T-helper 2 cell (primary cell): ENCODE data around the gene CAMKK2.
"Not testable (repeated sequence)": the region's sequence is repeated elsewhere in the genome, so short reads cannot be mapped to it uniquely, and the experiment has no call there.

Source experiments
- DNase-seq, 5 experiments: peaks; one replicate each; pipeline versions ENCODE4 v3.0.0 to v3.0.0-alpha.2; 2012 to 2022

Gene CAMKK2

DNA sequence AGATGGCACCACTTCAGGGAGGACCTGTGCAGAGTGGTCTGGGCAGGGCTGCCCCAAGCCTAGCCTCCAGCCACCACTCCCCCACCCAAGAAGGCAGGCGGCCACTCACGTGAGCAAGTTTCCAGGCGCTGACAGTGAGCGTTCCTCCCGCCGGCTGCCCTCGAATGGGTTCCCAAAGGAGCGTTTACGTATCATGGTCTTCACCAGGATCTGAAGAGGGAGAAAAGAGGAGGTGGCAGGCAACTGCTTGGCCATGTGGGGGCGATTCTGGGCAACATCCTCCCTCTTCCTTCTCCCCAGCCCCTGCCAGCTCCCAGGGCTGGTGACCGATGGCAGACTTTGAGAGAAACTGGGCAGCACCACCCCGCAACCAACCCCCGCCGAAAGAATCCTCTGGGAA lies 51.5 kb downstream of the CAMKK2 start:
- no peak for DNase-seq

DNA sequence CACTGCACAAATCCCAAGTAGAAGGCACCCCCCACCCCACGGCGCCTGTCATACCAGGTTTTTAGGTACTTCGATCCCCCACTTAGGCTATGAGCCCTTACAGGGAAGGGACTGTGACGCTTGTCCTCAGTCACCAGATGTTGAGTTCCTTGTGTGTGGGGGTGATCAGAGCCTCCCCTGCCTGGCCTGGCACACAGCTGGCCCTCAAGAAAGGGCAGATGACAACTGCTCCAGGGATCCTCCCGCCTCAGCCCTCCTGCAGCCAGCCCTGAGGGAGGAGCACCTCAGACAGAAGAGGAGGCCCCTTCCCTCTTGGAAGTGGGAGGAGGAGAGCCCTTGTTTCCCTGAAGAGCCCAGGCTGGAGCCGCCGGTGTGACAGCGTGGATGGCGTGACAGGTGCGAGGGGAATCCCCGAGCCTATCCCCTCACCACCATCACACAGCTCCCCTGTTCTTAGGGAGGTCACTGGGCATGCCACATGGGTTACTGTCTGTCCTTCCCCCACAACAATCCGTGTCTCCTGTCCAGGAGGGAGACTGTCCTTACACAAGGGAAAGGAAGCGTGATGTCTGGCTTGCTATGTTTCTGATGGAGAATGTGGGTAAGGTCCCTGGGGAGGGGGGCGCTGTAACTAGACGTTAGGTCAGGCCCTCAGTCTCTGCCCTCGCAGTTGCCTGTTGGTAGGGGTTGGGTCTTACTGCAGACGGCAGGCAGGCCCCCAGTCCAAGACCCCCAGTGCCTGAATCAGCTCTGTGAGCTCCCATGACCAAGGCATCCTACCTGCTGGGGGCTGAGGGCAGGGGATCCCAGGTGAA lies 55.1 kb downstream of the CAMKK2 start:
- no peak for DNase-seq

DNA sequence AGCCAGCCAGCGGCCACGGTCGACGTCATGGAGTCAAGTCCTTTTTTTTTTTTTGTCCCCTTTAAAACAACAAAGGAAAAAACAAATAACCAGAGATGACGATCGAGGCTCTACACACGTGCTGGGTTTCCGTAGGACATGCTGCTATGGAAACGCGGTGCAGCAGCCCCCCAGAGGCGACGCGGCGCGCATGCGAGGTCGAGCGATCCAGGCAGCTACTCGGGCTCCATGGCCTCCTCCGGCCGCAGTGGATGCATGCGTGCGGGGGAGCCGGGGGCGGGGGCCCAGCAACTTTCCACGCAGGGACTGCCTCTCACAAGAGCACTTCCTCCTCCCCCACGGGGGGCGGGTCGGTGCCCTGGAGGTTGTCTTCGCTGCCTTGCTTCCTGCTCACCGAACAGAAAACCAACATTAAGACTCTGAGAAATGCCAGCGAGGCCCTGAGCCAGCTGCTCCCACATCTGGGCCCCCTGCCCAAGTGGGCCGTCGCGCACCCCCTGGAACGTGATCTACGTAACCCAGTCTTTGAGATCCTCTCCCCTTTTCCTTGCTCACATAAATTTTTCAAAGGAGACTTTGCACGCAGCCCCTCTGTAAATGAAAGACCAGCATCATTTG lies 55.9 kb downstream of the CAMKK2 start:
- DNase-seq = peak; percentile 72 to 98 (median 91)

DNA sequence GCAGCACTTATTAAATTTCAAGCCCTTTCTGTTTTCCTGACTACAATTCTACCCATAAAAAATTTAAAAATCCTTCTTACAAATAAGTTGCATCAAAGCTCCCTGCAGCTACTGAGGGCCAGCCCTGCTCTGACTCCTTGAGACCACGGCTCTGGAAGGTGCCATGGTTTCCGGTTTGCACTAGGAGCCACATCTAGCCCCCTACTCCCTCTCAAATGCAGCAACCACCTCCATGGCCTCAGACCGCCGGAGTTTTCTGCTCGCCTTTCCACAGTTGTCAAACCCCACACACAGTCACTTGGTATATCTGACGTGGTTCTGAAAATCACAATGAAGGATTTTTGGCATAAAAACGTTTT lies 56.5 kb downstream of the CAMKK2 start:
- DNase-seq = no peak

DNA sequence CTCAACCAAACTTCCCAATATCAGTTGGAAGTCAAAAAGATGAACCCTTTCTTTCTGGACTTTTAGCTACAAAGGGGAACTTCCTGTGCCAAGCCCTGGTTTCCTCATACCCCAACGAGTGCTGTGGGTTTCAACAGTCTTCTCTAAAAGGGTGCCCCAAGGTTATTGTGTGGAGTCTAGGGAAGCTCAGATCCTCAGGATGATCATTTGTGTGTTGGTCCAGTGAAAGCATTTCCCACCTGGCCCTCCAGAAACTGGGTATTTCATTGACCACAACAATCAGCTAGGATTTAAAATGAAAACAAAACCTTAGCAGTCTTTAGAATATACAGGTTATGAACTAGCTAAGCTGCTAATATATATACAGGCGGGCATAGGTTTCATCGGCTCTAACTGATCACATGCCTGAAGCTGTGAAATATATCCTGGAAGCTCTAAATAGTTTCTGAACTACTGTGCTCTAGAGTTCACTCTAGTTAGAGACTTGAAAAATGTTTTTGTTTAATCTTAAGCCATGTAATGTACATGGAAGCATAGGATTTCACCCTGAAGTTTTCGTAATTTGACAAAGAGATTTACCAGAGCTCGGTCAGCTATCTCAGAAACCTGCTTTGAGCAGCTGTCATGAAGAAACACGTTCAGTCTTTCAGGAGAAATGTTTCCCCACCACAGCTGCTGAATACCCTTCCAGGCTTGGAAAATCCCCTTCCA lies 57.0 kb downstream of the CAMKK2 start:
- DNase-seq = no peak

DNA sequence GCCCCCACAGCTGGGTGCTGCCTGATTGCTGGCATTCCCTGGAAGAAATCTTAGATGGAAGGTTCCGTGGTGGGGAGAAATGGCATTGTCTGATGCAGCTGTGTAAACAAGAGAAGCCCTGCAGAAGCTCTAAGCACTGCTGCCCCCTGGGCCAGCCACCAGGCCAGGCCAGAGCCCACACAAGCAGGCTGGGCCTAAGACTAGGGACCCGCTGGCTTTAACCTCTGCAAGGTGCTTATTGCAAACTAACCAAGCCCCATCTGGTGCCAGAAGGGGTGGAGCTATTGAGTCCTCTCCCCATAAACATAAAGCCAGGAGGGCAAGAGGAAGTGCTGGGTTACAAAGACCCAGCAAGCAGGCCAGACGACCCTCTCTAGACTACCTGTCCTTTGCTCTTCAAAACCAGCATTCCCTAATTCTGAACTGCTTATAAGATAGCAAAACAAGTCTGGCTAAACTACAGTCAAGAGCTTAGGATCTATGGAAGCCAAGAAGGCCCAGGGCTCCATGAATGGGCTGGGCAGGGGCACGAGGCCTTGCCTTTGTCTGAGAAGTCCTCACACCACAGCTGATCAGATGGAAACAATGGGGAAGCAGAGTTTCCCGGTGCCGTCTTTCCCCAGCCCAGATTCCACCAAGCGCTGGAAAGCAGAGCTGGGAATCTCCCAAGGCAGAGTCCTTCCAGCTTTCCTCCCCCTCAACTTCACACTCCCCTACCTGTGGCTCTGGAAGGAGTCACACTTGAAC lies 57.7 kb downstream of the CAMKK2 start:
- DNase-seq = peak in 1 of 5 experiments; percentile 25

DNA sequence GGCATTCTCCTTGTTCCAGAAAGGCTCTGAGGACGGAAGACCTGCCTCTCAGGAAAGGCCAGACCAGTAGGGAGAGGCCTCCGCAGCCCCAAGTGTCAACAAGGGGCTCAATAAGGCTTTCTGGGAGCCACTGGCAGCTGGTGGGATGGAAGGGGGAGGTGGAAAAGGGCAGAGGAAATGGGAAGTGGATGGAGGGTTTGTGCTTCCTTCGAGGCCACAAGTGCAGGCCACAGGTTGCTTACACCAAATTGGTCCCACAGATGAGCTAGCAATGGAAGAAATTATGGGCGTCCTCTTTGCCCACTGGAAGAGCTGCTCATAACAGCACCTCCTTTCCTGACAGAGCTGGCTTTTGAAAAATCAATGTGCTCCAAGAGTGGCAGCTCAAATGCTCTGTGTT lies 58.4 kb downstream of the CAMKK2 start:
- no peak for DNase-seq

DNA sequence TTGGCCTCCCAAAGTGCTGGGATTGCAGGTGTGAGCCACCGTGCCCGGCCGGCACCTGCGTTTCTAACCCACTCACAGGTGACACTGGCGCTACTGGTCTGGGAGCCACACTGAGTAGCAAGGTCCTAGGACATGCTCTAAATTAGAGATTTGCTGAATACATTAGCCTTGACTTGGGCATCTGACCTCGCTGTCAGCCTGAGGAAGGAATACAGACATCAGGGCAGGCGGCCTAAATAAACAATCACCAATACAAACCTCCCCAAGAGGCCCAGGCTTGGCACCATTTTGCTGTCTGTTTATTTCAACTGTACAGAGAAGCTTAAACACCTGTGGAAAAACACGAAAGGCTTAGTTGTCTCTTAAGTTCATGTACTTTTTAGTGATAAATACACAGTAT lies 59.1 kb downstream of the CAMKK2 start:
- DNase-seq = no peak

DNA sequence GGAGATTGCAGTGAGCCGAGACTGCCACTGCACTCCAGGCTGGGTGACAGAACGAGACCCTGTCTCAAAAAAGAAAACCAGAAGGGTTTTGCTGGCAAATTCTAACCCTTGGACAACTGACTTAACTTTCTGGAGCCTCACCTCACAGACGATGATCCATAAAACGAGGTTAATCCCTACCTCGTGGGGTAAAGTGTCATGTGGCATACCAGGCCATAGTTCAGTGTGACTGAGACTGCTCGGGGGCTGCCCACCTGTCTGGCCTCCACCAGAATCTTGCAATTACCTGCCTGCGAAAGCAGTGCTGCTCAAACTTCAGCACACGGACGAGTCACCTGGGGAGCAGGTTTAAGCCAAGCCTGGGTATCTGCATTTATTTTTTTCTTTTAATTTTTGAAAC lies 59.7 kb downstream of the CAMKK2 start:
- DNase-seq = no peak

DNA sequence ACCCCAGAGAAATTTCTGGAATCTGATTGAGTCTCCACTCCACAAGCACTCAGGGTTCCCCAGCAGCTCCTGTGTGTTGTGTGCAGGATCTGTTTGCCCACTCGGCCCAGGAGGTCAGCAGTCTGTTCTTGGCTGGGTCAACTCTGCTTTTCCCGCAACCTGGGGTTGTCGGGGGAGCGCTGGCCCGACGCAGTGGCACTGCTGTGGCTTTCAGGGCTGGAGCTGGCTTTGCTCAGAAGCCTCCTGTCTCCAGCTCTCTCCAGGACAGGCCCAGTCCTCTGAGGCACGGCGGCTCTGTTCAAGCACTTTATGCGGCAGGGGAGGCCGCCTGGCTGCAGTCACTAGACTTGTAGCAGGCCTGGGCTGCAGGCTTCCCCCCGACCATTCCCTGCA lies 62.9 kb downstream of the CAMKK2 start:
- DNase-seq = no peak

DNA sequence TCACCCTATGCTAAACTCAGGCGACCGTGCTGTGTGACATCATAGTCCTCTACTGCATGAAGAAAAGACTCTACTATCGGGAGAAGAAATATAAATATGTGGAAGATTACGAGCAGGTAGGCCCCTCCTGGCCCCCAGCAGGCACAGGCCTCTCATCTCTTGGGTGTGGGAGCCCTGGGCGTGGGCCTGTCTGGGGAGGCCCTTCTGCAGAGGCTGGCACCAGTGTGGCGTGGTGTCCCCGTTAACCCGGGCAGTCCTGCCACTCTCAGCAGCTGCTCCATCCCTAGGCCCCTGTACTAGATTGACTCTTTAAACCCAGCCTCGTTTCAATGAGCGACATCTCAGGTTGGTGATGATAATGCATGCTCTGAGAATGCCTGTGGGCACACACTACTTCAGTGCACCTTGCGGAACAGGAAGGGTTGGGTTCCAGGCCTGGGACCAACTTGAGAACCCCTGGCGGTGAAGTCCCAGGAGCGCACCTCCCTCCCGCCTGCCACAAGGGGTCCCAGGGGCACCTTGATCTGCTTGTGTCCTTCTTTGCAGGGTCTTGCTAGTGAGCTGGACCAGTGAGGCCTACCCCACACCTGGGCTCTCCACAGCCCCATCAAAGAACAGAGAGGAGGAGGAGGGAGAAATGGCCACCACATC lies 63.4 kb downstream of the CAMKK2 start:
- no peak for DNase-seq

DNA sequence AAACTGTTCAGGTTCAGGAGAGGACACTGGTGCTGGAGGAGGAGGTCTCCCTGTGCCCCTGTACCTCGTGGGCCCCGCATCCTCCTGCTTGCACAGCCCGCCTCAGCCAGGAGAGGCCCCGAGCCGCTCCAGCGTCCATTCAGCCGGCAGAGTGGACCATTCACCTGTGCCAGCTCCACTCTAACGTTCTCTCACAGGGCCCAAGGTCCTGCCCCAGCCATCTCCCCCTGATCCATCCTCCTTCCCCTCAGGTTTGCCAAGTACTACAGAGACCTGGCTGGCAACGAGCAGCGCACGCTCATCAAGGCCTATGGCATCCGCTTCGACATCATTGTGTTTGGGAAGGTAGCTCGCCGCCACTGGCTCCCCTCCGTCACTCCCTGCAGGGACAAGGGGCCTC lies 64.3 kb downstream of the CAMKK2 start:
- no peak for DNase-seq

DNA sequence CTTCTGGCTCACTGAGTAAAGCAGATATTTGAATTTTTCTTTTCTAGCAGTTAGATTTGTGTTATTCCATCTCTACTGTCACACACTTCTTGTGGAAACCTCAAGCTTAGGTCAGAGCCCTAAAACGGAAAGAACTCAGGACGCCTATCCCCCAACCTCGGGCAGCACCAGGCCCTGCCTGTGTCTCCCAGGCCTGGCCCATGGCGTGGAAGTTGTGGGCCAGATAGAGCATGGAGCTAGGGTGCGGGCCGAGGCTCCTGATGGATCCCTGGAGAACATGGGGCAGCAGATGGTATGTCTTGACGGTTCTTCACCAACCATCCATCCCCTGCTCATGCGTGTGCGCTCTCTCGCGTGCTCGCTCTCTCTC lies 66.0 kb downstream of the CAMKK2 start:
- no peak for DNase-seq

DNA sequence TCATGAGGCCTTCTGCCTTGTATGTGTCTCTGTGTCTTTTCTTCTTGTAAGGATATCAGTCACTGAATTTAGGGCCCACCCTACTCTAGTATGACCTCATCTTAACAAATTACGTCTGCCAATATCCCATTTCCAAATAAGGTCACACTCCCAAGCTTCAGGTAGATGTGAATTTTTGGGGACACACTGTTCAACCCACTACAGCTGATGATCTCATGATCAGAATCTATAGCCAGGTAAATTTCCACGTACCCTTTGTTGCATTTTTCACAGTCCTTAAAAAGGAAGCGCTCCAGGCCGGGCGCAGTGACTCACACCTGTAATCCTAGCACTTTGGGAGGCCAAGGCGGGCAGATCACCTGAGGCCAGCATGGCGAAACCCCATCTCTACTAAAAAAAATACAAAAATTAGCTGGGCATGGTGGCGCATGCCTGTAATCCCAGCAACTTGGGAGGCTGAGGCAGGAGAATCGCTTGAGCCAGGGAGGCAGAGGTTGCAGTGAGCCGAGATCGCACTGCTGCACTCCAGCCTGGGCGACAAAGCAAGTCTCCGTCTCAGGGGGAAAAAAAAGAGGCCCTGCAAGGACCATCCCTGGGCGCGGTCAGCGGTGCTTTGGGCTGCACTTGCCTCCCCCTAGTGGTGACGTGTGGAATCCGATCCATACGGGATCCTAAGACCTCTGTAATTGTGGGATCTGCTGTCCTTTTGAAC lies 66.5 kb downstream of the CAMKK2 start:
- DNase-seq = peak; percentile 21 to 70 (median 40)

DNA sequence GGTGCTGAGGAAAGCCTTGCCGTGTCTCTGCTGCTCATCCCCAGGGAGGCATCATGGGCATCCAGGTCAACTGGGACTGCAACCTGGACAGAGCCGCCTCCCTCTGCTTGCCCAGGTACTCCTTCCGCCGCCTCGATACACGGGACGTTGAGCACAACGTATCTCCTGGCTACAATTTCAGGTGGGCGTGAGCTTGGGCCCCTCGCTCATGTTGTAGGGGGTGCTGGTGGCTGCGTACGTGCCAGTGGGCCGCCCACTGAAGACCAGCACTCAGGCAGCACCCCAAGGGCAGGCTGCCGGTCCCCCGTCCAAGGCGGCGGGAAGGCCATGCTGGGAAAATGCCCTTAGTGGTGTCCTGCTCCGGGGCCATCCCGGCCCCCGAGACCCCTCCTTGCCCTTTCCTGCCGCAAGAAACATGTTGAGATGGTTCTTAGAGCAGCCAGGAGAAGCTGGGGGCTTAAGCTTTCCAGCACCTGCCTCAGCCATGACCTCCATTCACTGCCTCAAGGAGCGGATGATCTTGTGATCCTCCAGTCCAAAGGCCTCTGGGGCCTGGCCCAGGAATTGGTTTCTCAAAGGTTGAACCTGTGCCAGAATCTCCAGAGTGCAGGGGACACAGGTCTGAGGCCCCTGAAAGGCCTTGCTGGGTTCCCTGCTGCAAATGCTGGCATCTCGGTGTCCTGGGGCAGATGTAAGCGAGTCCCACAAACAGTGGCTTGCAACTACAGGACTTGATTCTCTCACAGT lies 67.4 kb downstream of the CAMKK2 start:
- no peak for DNase-seq

DNA sequence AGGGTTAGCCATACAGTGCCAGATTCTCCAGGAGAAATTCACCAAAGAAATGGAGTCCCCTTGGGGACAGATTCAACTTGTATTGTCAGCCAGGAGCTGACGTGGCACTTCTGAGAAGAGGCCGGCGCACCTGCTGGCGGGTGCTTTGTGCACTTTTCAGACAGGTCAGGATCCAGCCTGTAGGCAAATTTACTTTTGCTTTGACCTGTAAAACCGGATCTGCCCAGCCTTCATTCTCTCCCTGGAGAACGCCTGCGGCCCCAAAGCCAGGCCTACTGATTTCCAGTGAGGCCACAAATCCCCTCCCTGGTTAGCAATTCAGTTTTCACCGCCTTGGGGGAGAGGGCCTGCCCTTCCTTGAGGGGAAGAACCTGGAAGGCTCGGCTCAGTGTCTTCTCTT lies 69.2 kb downstream of the CAMKK2 start:
- peak in 1 of 5 experiments; percentile 30 for DNase-seq

DNA sequence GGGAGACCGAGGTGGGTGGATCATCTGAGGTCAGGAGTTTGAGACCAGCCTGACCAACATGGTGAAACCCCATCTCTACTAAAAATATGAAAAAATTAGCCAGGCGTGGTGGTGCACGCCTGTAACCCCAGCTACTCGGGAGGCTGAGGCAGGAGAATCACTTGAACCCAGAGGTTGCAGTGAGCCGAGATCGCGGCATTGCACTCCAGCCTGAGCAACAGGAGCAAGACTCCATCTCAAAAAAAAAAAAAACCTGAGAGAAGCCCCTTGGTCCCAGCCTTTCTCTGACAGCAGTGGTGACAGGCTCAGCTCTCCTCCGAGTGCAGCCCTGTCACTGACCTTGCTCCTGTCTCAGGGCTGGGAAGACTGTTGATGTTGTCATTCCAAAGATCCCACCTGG lies 69.6 kb downstream of the CAMKK2 start:
- not testable (repeated sequence) for DNase-seq

DNA sequence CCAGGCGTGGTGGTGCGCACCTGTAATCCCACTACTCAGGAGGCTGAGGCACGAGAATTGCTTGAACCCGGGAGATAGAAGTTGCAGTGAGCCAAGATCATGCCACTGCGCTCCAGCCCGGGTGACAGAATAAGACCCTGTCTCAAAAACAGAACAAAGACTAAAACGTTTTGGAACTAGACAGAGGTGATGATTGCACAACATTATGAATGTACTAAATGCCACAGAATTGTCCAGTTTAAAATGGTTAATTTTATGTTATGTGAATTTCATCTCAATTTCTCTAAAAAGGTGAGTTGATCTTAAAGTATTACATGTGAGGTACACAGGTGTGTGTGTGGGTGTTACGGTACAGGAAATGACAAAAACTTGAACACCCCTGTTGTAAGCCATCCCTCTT lies 70.1 kb downstream of the CAMKK2 start:
- no peak for DNase-seq

DNA sequence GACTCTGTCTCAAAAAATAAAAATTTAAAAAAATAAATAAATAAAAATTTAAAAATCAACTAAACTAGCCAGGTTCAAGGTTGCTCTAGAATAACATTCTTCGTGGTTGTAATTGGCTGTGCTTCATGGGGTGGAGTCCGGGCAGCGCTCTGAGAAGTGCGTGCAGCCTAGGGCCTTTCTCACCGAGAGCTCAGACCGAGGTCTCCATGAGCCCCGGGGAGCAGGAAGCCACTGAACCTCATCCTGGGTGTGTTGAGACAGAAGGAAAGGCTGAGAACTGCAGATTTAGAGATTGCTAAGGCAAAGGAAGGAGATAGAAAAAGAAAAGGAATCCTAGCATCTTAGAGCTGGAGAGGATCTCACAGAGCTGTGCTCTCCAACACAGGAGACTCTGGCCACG lies 71.9 kb downstream of the CAMKK2 start:
- peak in 3 of 5 experiments; percentile 26 to 94 (median 48) for DNase-seq

DNA sequence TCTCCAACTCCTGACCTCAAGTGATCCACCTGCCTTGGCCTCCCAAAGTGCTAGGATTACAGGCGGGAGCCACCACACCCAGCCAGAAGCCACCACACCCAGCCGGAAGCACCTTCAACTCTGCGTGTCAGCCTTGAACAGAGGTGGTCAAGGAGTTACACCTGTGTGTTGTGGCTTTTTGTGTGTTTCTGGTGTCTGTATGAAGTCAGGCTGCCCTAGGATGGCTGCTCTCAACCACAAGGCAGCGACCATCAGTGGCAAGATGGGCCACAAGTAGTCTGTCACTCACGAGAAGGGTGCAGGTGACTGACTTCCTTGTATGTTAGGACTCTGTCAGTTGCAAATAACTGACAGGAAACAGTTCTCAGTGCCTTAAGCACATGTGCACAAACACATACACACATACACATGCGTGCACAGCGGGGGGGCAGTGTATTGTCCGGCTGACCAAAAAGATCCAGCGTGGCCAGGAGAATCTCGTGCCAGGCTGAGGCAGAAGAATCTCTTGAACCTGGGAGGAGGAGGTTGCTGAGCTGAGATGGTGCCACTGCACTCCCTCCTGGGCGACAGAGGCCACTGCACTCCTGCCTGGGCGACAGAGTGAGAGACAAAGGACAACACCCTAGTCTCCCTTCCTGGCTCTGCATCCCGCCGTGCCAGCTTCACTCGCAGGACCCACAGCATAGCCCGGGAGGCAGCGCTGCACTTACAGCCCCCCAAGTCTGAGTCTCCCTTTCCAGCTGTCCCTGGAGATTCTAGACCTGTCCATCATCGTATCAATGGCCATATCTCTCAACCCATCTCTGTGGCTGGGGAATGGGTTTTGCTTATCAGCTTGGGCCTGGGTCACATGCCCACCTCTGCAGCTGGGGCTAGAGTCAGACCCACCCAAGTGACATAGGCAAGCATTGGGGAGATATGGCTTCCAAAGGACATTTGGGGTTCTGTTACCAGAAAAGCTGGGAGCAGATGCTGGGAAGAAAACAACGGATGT lies 72.9 kb downstream of the CAMKK2 start:
- DNase-seq = peak in 3 of 5 experiments; percentile 16 to 91 (median 57)
